WTC11 (cell line): ENCODE data around the gene LRRC7. TPM values are rescaled to one million over a fixed set of nuclear protein-coding genes. Genes with fewer than 3 reads are reported as not detected.
A peak's percentile ranks its signal among the peaks of the same experiment; 100 is the strongest.

Experiments
- ATAC-seq: fragments of 200-7000 bp; cut with Tn5 transposase; 2 replicates; pipeline ENCODE4 v1.10.0; 2021; ENCODE audit warnings: mild to moderate bottlenecking, moderate library complexity
- CTCF ChIA-PET: fragments of 300-600 bp; sonication (Branson Sonifier 250); formaldehyde crosslinking; loops from one replicate; lab custom pipeline; 2021; ENCODE audit warnings: antibody characterized with exemption; lab: Charles Lee
- POLR2A ChIA-PET: fragments of 350-600 bp; sonication (Branson Sonifier 250); formaldehyde crosslinking; loops from one replicate; lab custom pipeline; 2021; ENCODE audit warnings: antibody characterized with exemption; lab: Charles Lee
- DNase-seq: peaks from one replicate; pipeline ENCODE4 v3.0.0; 2021; ENCODE audit warnings: low spot score
- H3K27ac Mint-ChIP-seq: 2 replicates; pipeline ENCODE4 v1.8.0; 2021; ENCODE audit warnings: mixed read lengths
- H3K27me3 Mint-ChIP-seq: 2 replicates; pipeline ENCODE4 v1.8.0; 2021; ENCODE audit warnings: low read depth, mild to moderate bottlenecking, moderate library complexity, mixed read lengths
- H3K36me3 Mint-ChIP-seq: 2 replicates; pipeline ENCODE4 v1.8.0; 2021; ENCODE audit warnings: mixed read lengths
- H3K4me1 Mint-ChIP-seq: 2 replicates; pipeline ENCODE4 v1.8.0; 2022; ENCODE audit warnings: mixed read lengths
- H3K4me3 Mint-ChIP-seq: 2 replicates; pipeline ENCODE4 v1.8.0; 2021; ENCODE audit warnings: mild to moderate bottlenecking, moderate library complexity, mixed read lengths
- H3K9me3 Mint-ChIP-seq: 2 replicates; pipeline ENCODE4 v1.8.0; 2021; ENCODE audit warnings: mixed read lengths
- AR ChIP-seq: fragments of 250-450 bp; sonication (Bioruptor Pico); IDR thresholded peaks from 2 replicates; pipeline ENCODE4 v1.9.0; 2021; ENCODE audit warnings: mild to moderate bottlenecking
- CREB1 ChIP-seq: sonication (generic); formaldehyde crosslinking; IDR thresholded peaks from 2 replicates; pipeline ENCODE4 v1.8.0; 2023; ENCODE audit warnings: mild to moderate bottlenecking, missing genetic modification reagents
- CTCF ChIP-seq: fragments of 200-600 bp; IDR thresholded peaks from 2 replicates; pipeline ENCODE4 v1.8.0; 2022; ENCODE audit warnings: antibody characterized with exemption
- ELF4 ChIP-seq: sonication (generic); formaldehyde crosslinking; IDR thresholded peaks from 2 replicates; pipeline ENCODE4 v1.8.1; 2022; ENCODE audit warnings: low read depth, mild to moderate bottlenecking, moderate library complexity, missing genetic modification reagents
- FOXP1 ChIP-seq: sonication (generic); formaldehyde crosslinking; IDR thresholded peaks from 2 replicates; pipeline ENCODE4 v1.8.0; 2022; ENCODE audit warnings: missing genetic modification reagents, mild to moderate bottlenecking, moderate library complexity, borderline replicate concordance
- FOXP4 ChIP-seq: sonication (generic); formaldehyde crosslinking; IDR thresholded peaks from 2 replicates; pipeline ENCODE4 v1.8.0; 2022; ENCODE audit warnings: mild to moderate bottlenecking, missing genetic modification reagents
- JUN ChIP-seq: sonication (generic); formaldehyde crosslinking; IDR thresholded peaks from 2 replicates; pipeline ENCODE4 v1.8.0; 2023; ENCODE audit warnings: mild to moderate bottlenecking, missing genetic modification reagents
- NFATC4 ChIP-seq: fragments of 250-450 bp; sonication (Bioruptor Pico); IDR thresholded peaks from 2 replicates; pipeline ENCODE4 v1.9.0; 2021; ENCODE audit warnings: mild to moderate bottlenecking
- SOX15 ChIP-seq: fragments of 250-450 bp; sonication (Bioruptor Pico); IDR thresholded peaks from 2 replicates; pipeline ENCODE4 v1.9.0; 2021; ENCODE audit warnings: mild to moderate bottlenecking
- TEAD1 ChIP-seq: sonication (generic); formaldehyde crosslinking; IDR thresholded peaks from 2 replicates; pipeline ENCODE4 v1.8.0; 2022; ENCODE audit warnings: mild to moderate bottlenecking, missing genetic modification reagents
- USF2 ChIP-seq: sonication (generic); formaldehyde crosslinking; IDR thresholded peaks from 2 replicates; pipeline ENCODE4 v1.8.1; 2023; ENCODE audit warnings: mild to moderate bottlenecking, missing genetic modification reagents, moderate library complexity
- ZBTB21 ChIP-seq: sonication (generic); formaldehyde crosslinking; IDR thresholded peaks from 2 replicates; pipeline ENCODE4 v1.8.1; 2023; ENCODE audit warnings: mild to moderate bottlenecking, missing genetic modification reagents, borderline replicate concordance
- ZBTB43 ChIP-seq: sonication (generic); formaldehyde crosslinking; IDR thresholded peaks from 2 replicates; pipeline ENCODE4 v1.8.1; 2023; ENCODE audit warnings: mild to moderate bottlenecking, missing genetic modification reagents
- ZNF121 ChIP-seq: sonication (generic); formaldehyde crosslinking; IDR thresholded peaks from 2 replicates; pipeline ENCODE4 v1.8.0; 2023; ENCODE audit warnings: missing genetic modification reagents
- ZNF232 ChIP-seq: sonication (generic); formaldehyde crosslinking; IDR thresholded peaks from 2 replicates; pipeline ENCODE4 v1.8.0; 2022; ENCODE audit warnings: mild to moderate bottlenecking, missing genetic modification reagents
- ZNF425 ChIP-seq: fragments of 250-450 bp; sonication (Bioruptor Pico); conservative IDR thresholded peaks from 2 replicates; pipeline ENCODE4 v1.9.0; 2021; ENCODE audit warnings: mild to moderate bottlenecking
- total RNA-seq: library from RNA; stranded (reverse); gene quantifications from 3 replicates; pipeline ENCODE4 v1.2.3, GENCODE V29; 2021

LRRC7 gene
- total RNA-seq, 1 experiment from 2014 or later = not detected

GRCh38 chr1:69700770-69701169 lies 133.0 kb downstream of the LRRC7 start:
- Mint-ChIP-seq H3K4me3 (no peak overlapping the region), H3K27me3 (no peaks in the 10 kb centered on the region), H3K9me3 (peaks cover 6% of the 10 kb centered on the region), H3K4me1 (no peaks in the 10 kb centered on the region), H3K36me3 (no peaks in the 10 kb centered on the region), H3K27ac (no peak overlapping the region)
- ChIA-PET CTCF (interaction anchor here (0.6 to 1.4 kb wide), 6 partner anchors 11 to 395 kb away, joined by 3 to 4 read pairs (median 4); no protein-coding TSS in a partner anchor), POLR2A (no interaction called here)
- ATAC-seq (peak; percentile 98), DNase-seq (peak; percentile 53)
- TF ChIP-seq CTCF (peak; percentile 45; the same call in 1 of the 2 replicates), NFATC4 (no peak)

- CTCF ChIA-PET = no interaction called here
- Mint-ChIP-seq H3K4me1 (no peaks in the 10 kb centered on the region), H3K27me3 (no peaks in the 10 kb centered on the region), H3K9me3 (no peaks in the 10 kb centered on the region), H3K36me3 (no peaks in the 10 kb centered on the region), H3K27ac (no peak overlapping the region), H3K4me3 (no peak overlapping the region)
- TF ChIP-seq FOXP1 (CRISPR knock-in tag) (no peak), USF2 (CRISPR knock-in tag) (no peak), ZBTB43 (CRISPR knock-in tag) (no peak), ELF4 (CRISPR knock-in tag) (no peak), CREB1 (CRISPR knock-in tag) (no peak), FOXP4 (CRISPR knock-in tag) (no peak), TEAD1 (CRISPR knock-in tag) (no peak), ZNF232 (CRISPR knock-in tag) (no peak), ZNF121 (CRISPR knock-in tag) (no peak), ZBTB21 (CRISPR knock-in tag) (no peak), JUN (CRISPR knock-in tag) (no peak), SOX15 (no peak), AR (CRISPR knock-in tag) (no peak), NFATC4 (no peak), ZNF425 (CRISPR knock-in tag) (no peak)
- POLR2A ChIA-PET = no interaction called here
- no peak for ATAC-seq
- DNase-seq = no peak
These were observed 134.4 kb downstream of the LRRC7 start for GRCh38 chr1:69702085-69702484.
